GM12878 (cell line): ENCODE measurements around the gene RPL13A. TPM values are rescaled to one million over a fixed set of nuclear protein-coding genes. Genes with fewer than 3 reads are reported as not detected.

ENCODE experiments used
- ATF7 ChIP-seq: fragments of 450-650 bp; IDR thresholded peaks from 2 replicates; pipeline ENCODE4 v1.6.1; 2016; ENCODE audit warnings: low read depth, mild to moderate bottlenecking
- CEBPB ChIP-seq, 2 experiments: fragments of 150-350 bp in 1 of 2; IDR thresholded peaks; 2 replicates each; pipeline ENCODE4 v1.6.1; 2012 to 2014; ENCODE audit warnings: low read depth in 2 of 2, low read length in 2 of 2, borderline replicate concordance in 1 of 2, inconsistent platforms in 1 of 2
- CEBPZ ChIP-seq: fragments of 150-350 bp; IDR thresholded peaks from 2 replicates; pipeline ENCODE4 v1.6.1; 2016; ENCODE audit warnings: low read depth, low read length
- ESRRA ChIP-seq: IDR thresholded peaks from 2 replicates; pipeline ENCODE4 v1.6.1; 2012; ENCODE audit warnings: mild to moderate bottlenecking, low read length, improper control_type of control experiment
- FOS ChIP-seq: IDR thresholded peaks from 3 replicates; pipeline ENCODE4 v1.6.1; 2011; ENCODE audit warnings: borderline replicate concordance; ENCODE audit not compliant: insufficient read length; ENCODE audit errors: extremely low read depth
- IKZF1 ChIP-seq: fragments of 450-650 bp; conservative IDR thresholded peaks from 2 replicates; pipeline ENCODE4 v1.6.1; 2017; ENCODE audit warnings: antibody characterized with exemption, mild to moderate bottlenecking
- NKRF ChIP-seq: fragments of 450-650 bp; conservative IDR thresholded peaks from 2 replicates; pipeline ENCODE4 v1.6.1; 2017; ENCODE audit warnings: mild to moderate bottlenecking, moderate library complexity
- PML ChIP-seq: IDR thresholded peaks from 2 replicates; pipeline ENCODE4 v1.6.1; 2012; ENCODE audit warnings: low read length, inconsistent platforms
- RB1 ChIP-seq: fragments of 450-650 bp; formaldehyde crosslinking; IDR thresholded peaks from 2 replicates; pipeline ENCODE4 v1.6.1; 2017; ENCODE audit warnings: mild to moderate bottlenecking, borderline replicate concordance
- RUNX3 ChIP-seq: IDR thresholded peaks from 2 replicates; pipeline ENCODE4 v1.6.1; 2012; ENCODE audit warnings: low read length, inconsistent platforms
- SMARCA5 ChIP-seq: fragments of 450-650 bp; IDR thresholded peaks from 2 replicates; pipeline ENCODE4 v1.6.1; 2017; ENCODE audit warnings: mild to moderate bottlenecking
- TAF1 ChIP-seq: IDR thresholded peaks from 2 replicates; pipeline ENCODE4 v1.6.1; 2011; ENCODE audit warnings: mild to moderate bottlenecking, low read depth, low read length, borderline replicate concordance
- TCF7 ChIP-seq: IDR thresholded peaks from 2 replicates; pipeline ENCODE4 v1.6.1; 2014; ENCODE audit warnings: antibody characterized with exemption, borderline replicate concordance
- USF1 ChIP-seq: IDR thresholded peaks from 2 replicates; pipeline ENCODE4 v1.6.1; 2011; ENCODE audit warnings: borderline replicate concordance, low read depth, mild to moderate bottlenecking, moderate library complexity, mixed read lengths, low read length; ENCODE audit not compliant: insufficient read depth; ENCODE audit errors: extremely low read length
- ZNF217 ChIP-seq: fragments of 450-650 bp; IDR thresholded peaks from 2 replicates; pipeline ENCODE4 v1.6.1; 2017; ENCODE audit warnings: antibody characterized with exemption, mild to moderate bottlenecking
- polyA plus RNA-seq, 11 experiments: library from polyadenylated mRNA; depleted of rRNA in 4 of 11; unstranded in 6 of 11; stranded (reverse) in 5 of 11; fragments of >200 nt; fragmentation: Nextera tagmentation in 4 of 11; fragmentation: Illumina TruSeq in 1 of 11; extraction: Ambion mirVana in 4 of 11; extraction: Trizol in 1 of 11; gene quantifications; 1 replicate in 1 of 11; 2 replicates in 10 of 11; pipeline versions ENCODE4 v1.2.1 to v1.2.3, GENCODE V29; 2011 to 2016; ENCODE audit warnings: inconsistent platforms in 2 of 11, missing spikeins in 2 of 11, low read depth in 1 of 11
- total RNA-seq, 4 experiments: library from RNA; depleted of rRNA in 3 of 4; stranded (reverse); fragments of >200 nt in 3 of 4; fragmentation: Illumina TruSeq in 1 of 4; extraction: Trizol in 1 of 4; gene quantifications; 2 replicates each; pipeline versions ENCODE4 v1.2.1 to v1.2.3, GENCODE V29; 2013 to 2021
- TF ChIP-seq, protein P1 (sequence below): IDR thresholded peaks from 2 replicates; pipeline ENCODE4 v1.6.1; 2012; ENCODE audit warnings: improper control_type of control experiment, low read depth, low read length; ENCODE audit not compliant: insufficient replicate concordance
- TF ChIP-seq, protein P2 (sequence below): IDR thresholded peaks from 2 replicates; pipeline ENCODE4 v1.6.1; 2012; ENCODE audit warnings: low read depth, low read length, improper control_type of control experiment

Gene RPL13A
- total and polyA plus RNA-seq, 10 of the 15 experiments (the other 5 are each of a cell fraction or from before 2014, with no cell fraction given), result 1,426 to 8,961 (median 4,266) TPM

GRCh38 chr19:49487277-49488045 is at the start of gene RPL13A (continued):
- TF ChIP-seq USF1 (peak; percentile 97), ZNF217 (no peak), ESRRA (0 out of 2 replicates have a peak, but pooled peaks have one; percentile 23), ATF7 (peak; percentile 91), RUNX3 (peak; percentile 77), TAF1 (peak; percentile 100), TCF7 (no peak), RB1 (peak; percentile 45; the same call in 1 of the 2 replicates), NKRF (peak; percentile 87), SMARCA5 (no peak), CEBPB (IDR thresholded peaks at IDR 0.05; ENCODE audit: borderline replicate concordance in 1 of 2, low read depth in 2 of 2, low read length in 2 of 2) (peak in 1 of 2 experiments; percentile 76; a peak in 1 of 4 replicates), FOS (peak; percentile 28), CEBPZ (0 out of 2 replicates have a peak, but pooled peaks have one; percentile 31), IKZF1 (peak; percentile 92), PML (peak; percentile 99)
- TF ChIP-seq, protein P1, sequence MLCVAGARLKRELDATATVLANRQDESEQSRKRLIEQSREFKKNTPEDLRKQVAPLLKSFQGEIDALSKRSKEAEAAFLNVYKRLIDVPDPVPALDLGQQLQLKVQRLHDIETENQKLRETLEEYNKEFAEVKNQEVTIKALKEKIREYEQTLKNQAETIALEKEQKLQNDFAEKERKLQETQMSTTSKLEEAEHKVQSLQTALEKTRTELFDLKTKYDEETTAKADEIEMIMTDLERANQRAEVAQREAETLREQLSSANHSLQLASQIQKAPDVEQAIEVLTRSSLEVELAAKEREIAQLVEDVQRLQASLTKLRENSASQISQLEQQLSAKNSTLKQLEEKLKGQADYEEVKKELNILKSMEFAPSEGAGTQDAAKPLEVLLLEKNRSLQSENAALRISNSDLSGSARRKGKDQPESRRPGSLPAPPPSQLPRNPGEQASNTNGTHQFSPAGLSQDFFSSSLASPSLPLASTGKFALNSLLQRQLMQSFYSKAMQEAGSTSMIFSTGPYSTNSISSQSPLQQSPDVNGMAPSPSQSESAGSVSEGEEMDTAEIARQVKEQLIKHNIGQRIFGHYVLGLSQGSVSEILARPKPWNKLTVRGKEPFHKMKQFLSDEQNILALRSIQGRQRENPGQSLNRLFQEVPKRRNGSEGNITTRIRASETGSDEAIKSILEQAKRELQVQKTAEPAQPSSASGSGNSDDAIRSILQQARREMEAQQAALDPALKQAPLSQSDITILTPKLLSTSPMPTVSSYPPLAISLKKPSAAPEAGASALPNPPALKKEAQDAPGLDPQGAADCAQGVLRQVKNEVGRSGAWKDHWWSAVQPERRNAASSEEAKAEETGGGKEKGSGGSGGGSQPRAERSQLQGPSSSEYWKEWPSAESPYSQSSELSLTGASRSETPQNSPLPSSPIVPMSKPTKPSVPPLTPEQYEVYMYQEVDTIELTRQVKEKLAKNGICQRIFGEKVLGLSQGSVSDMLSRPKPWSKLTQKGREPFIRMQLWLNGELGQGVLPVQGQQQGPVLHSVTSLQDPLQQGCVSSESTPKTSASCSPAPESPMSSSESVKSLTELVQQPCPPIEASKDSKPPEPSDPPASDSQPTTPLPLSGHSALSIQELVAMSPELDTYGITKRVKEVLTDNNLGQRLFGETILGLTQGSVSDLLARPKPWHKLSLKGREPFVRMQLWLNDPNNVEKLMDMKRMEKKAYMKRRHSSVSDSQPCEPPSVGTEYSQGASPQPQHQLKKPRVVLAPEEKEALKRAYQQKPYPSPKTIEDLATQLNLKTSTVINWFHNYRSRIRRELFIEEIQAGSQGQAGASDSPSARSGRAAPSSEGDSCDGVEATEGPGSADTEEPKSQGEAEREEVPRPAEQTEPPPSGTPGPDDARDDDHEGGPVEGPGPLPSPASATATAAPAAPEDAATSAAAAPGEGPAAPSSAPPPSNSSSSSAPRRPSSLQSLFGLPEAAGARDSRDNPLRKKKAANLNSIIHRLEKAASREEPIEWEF, result no peak
- TF ChIP-seq, protein P2, sequence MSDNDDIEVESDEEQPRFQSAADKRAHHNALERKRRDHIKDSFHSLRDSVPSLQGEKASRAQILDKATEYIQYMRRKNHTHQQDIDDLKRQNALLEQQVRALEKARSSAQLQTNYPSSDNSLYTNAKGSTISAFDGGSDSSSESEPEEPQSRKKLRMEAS, result peak; percentile 98
